ENCODE data around the gene ZNF322. TPM values are rescaled to one million over a fixed set of nuclear protein-coding genes. Genes with fewer than 3 reads are reported as not detected.
"Not testable (repeated sequence)": the region's sequence is repeated elsewhere in the genome, so short reads cannot be mapped to it uniquely, and the experiment has no call there.

Gene ZNF322
- total and polyA plus RNA-seq, 4 experiments from 2014 or later, result 3.3 to 23.1 (median 12.8) TPM

DNA sequence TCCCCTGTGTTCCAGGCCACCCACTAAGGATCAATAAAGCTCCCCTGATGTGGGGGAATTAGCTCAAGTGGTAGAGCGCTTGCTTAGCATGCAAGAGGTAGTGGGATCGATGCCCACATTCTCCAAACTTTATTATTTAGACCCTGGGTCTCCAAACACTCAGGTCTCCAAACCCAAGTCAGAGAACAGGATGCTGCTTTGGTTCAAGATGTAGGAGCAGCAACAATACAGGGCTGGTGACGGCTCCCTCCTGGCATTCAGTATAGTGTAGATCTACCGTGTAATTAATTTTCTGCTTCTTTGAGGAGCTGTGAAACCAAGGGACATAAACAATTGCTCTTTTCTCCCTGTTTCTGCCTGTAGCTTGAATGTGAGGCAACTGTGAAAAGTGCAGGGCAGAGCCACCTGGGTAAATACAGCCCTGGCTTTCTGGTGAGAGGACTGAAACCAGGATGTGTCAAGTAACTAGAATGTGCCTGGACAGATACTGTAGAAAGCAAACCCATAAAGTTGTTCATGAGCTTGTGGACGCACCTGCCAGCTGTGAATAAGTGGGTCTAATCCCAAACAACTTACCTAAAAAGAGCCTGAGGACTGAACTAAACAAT lies 23.0 kb upstream of the ZNF322 start:
- H3K4me1 Mint-ChIP-seq; H3K36me3 Mint-ChIP-seq; CTCF ChIA-PET (ENCODE audit: partially characterized antibody); H3K27ac Mint-ChIP-seq; H3K27ac ChIP-seq (ENCODE audit: low read depth, low read length); H3K27me3 Mint-ChIP-seq; H3K9me3 ChIP-seq (ENCODE audit: control insufficient read depth in 1 of 2, low read length in 2 of 2); DNase-seq; H3K9me3 Mint-ChIP-seq; H3K4me1 ChIP-seq (ENCODE audit: insufficient read depth, low read length); H3K4me3 Mint-ChIP-seq; H3K27me3 ChIP-seq (ENCODE audit: insufficient read depth, low read length); H3K4me3 ChIP-seq (ENCODE audit: low read length in 2 of 2); H3K36me3 ChIP-seq (ENCODE audit: insufficient read depth, low read length); intact Hi-C loops (cut with micrococcal nuclease); POLR2A ChIA-PET (ENCODE audit: partially characterized antibody): not testable (repeated sequence)

GRCh38 chr6:26673287-26673686 lies 13.7 kb upstream of the ZNF322 start:
- H3K4me1 Mint-ChIP-seq; H3K4me3 ChIP-seq (ENCODE audit: low read length in 2 of 2); H3K27ac ChIP-seq (ENCODE audit: low read depth, low read length); H3K27ac Mint-ChIP-seq; H3K27me3 ChIP-seq (ENCODE audit: insufficient read depth, low read length); CTCF ChIA-PET (ENCODE audit: partially characterized antibody); H3K9me3 ChIP-seq (ENCODE audit: control insufficient read depth in 1 of 2, low read length in 2 of 2); intact Hi-C loops (cut with micrococcal nuclease); H3K4me3 Mint-ChIP-seq; H3K27me3 Mint-ChIP-seq; H3K4me1 ChIP-seq (ENCODE audit: insufficient read depth, low read length); H3K36me3 ChIP-seq (ENCODE audit: insufficient read depth, low read length); POLR2A ChIA-PET (ENCODE audit: partially characterized antibody); H3K9me3 Mint-ChIP-seq; H3K36me3 Mint-ChIP-seq; DNase-seq: not testable (repeated sequence)

DNA sequence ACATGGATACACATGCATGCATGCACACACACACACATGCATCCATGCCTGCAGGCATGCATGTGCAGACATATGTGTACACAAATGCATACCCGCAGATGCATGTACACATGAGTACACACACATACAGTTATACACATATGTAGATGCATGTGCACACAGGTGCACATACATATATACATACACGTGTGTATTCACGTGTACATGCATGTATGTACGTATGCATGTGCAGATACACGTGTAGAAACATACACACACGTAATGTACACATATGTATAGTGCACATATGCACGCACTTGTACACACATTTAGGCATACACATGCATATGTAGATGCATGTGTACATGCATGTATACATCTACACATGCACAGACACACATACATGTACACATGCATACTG lies 11.0 kb upstream of the ZNF322 start:
- CTCF ChIA-PET (ENCODE audit: partially characterized antibody); intact Hi-C loops (cut with micrococcal nuclease); H3K27me3 ChIP-seq (ENCODE audit: insufficient read depth, low read length); H3K27ac Mint-ChIP-seq; DNase-seq; H3K4me1 Mint-ChIP-seq; H3K36me3 ChIP-seq (ENCODE audit: insufficient read depth, low read length); H3K36me3 Mint-ChIP-seq; H3K4me3 ChIP-seq (ENCODE audit: low read length in 2 of 2); H3K4me3 Mint-ChIP-seq; POLR2A ChIA-PET (ENCODE audit: partially characterized antibody); H3K4me1 ChIP-seq (ENCODE audit: insufficient read depth, low read length); H3K9me3 ChIP-seq (ENCODE audit: control insufficient read depth in 1 of 2, low read length in 2 of 2); H3K9me3 Mint-ChIP-seq; H3K27ac ChIP-seq (ENCODE audit: low read depth, low read length): not testable (repeated sequence)
- peaks cover 8 to 11% of the 10 kb centered on the region in 2 donors for H3K27me3 Mint-ChIP-seq

DNA sequence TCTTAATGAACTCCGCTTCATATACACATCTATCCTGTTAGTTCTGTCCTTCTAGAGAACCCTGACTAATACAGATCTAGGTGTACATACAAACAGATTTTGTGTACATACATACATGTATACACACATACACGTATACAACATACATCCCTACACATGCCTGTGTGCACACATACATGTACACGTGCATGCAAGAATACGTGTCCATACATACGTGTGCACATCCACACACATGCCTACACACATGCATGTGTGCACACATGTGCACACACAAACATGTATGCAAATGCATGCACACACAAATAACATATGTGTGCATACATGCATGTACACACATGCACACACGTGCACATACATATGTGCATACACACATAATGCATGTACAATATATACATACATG lies 10.5 kb upstream of the ZNF322 start:
- H3K36me3 ChIP-seq (ENCODE audit: insufficient read depth, low read length); H3K27ac ChIP-seq (ENCODE audit: low read depth, low read length); H3K9me3 Mint-ChIP-seq; H3K27me3 ChIP-seq (ENCODE audit: insufficient read depth, low read length); intact Hi-C loops (cut with micrococcal nuclease); DNase-seq; H3K4me3 ChIP-seq (ENCODE audit: low read length in 2 of 2); H3K9me3 ChIP-seq (ENCODE audit: control insufficient read depth in 1 of 2, low read length in 2 of 2); POLR2A ChIA-PET (ENCODE audit: partially characterized antibody); H3K36me3 Mint-ChIP-seq; H3K27ac Mint-ChIP-seq; H3K4me3 Mint-ChIP-seq; H3K4me1 ChIP-seq (ENCODE audit: insufficient read depth, low read length); CTCF ChIA-PET (ENCODE audit: partially characterized antibody); H3K4me1 Mint-ChIP-seq: not testable (repeated sequence)
- peaks cover 11 to 15% of the 10 kb centered on the region in 2 donors for H3K27me3 Mint-ChIP-seq

DNA sequence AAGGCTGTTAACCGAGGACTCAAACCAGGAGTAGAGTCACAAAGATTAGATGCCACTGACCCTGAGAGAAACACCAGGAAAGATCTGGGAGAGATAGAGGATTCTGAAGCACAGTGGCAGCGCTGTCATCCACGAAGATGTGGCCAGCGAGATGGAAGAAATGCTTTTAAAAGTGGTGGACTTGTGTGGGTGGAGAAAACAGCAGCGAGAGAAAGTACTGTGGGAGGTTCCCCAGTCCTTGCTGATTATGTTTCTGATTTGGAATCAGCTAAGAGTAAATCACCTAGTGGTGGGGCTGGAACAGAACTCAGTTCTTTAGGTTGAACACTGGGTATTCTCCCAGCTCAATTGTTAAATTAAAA lies 435 bp upstream of the ZNF322 start:
- no peaks in the 10 kb centered on the region for H3K9me3 ChIP-seq (ENCODE audit: control insufficient read depth in 1 of 2, low read length in 2 of 2)
- peaks cover 20% of the 10 kb centered on the region in 2 donors for H3K27me3 Mint-ChIP-seq
- H3K27ac ChIP-seq (ENCODE audit: low read depth, low read length), result peak overlapping the region; percentile 68
- DNase-seq, result peak in 4 of 5 donors; percentile 32 to 40 (median 35)
- peaks cover 22% of the 10 kb centered on the region for H3K4me1 ChIP-seq (ENCODE audit: insufficient read depth, low read length)
- H3K4me3 ChIP-seq (ENCODE audit: low read length in 2 of 2), result peak overlapping the region; percentile 44 to 57
- peak overlapping the region; percentile 56 to 97 (median 86) for H3K4me3 Mint-ChIP-seq
- intact Hi-C loops (cut with micrococcal nuclease), result no loop called here
- peaks cover 17 to 28% (median 22%) of the 10 kb centered on the region in 4 donors for H3K4me1 Mint-ChIP-seq
- H3K36me3 ChIP-seq (ENCODE audit: insufficient read depth, low read length), result no peaks in the 10 kb centered on the region
- peaks cover 7% of the 10 kb centered on the region for H3K27me3 ChIP-seq (ENCODE audit: insufficient read depth, low read length)
- peak overlapping the region in 6 of 7 donors; percentile 1 to 93 (median 51) for H3K27ac Mint-ChIP-seq
- CTCF ChIA-PET (ENCODE audit: partially characterized antibody), result interaction anchor here (1.1 kb wide), 1 partner anchor 14 kb away, joined by 3 read pairs; no protein-coding TSS in a partner anchor
- H3K36me3 Mint-ChIP-seq, result peaks cover 10 to 12% of the 10 kb centered on the region in 2 donors
- POLR2A ChIA-PET (ENCODE audit: partially characterized antibody), result no interaction called here
- H3K9me3 Mint-ChIP-seq, result peaks cover 0 to 2% (median 0%) of the 10 kb centered on the region in 8 donors

DNA sequence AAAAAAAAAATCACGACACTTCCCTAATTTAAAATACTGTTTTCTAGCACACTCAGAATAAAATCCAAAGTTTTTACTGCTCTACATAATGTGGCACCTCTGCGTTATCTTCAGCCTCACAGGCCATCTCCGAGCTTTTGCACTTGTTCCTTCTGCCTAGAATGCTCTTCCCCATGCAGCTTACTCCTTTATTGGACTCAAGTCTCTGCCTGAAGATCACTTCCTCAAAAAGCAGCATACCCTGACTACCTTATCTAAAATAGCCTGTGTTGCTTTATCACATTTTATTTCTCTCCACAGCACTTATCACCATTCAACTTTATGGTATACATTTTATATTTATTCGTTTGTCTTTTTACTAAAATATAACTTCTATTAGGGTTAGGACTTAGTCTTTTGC lies 2.3 kb downstream of the ZNF322 start:
- Histone ChIP-seq H3K9me3 (ENCODE audit: control insufficient read depth in 1 of 2, low read length in 2 of 2) (no peaks in the 10 kb centered on the region), H3K27ac (ENCODE audit: low read depth, low read length) (no peak overlapping the region), H3K36me3 (ENCODE audit: insufficient read depth, low read length) (no peaks in the 10 kb centered on the region), H3K4me3 (ENCODE audit: low read length in 2 of 2) (no peak overlapping the region), H3K4me1 (ENCODE audit: insufficient read depth, low read length) (peaks cover 22% of the 10 kb centered on the region), H3K27me3 (ENCODE audit: insufficient read depth, low read length) (no peaks in the 10 kb centered on the region)
- Mint-ChIP-seq H3K4me1 (peaks cover 18 to 31% (median 26%) of the 10 kb centered on the region in 4 donors), H3K4me3 (peak overlapping the region in 3 of 8 donors; percentile 5 to 52 (median 6)), H3K27ac (no peak overlapping the region), H3K36me3 (peaks cover 27 to 36% of the 10 kb centered on the region in 2 donors), H3K9me3 (peaks cover 0 to 2% (median 0%) of the 10 kb centered on the region in 8 donors), H3K27me3 (peaks cover 6 to 7% of the 10 kb centered on the region in 2 donors)
- intact Hi-C loops (cut with micrococcal nuclease), result no loop called here
- CTCF ChIA-PET (ENCODE audit: partially characterized antibody), result no interaction called here
- DNase-seq, result no peak
- POLR2A ChIA-PET (ENCODE audit: partially characterized antibody), result no interaction called here

DNA sequence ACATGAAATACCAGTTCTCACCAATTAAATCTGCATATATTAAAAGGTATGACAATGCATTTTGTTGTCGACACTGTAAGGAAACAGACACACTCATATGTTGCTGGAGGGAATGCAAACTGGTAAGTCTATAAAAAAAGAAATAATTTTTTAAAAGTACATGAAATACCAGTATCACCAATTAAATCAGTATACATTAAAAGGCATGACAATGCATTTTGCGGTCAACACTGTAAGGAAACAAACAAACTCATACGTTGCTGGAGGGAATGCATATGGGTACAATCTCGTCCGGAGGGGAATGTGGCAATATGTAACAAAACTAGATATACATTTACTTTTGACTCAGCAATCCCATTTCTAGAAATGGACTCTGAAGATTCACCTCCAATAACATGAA lies 6.5 kb downstream of the ZNF322 start:
- Histone ChIP-seq H3K4me3 (ENCODE audit: low read length in 2 of 2) (no peak overlapping the region), H3K9me3 (ENCODE audit: control insufficient read depth in 1 of 2, low read length in 2 of 2) (no peaks in the 10 kb centered on the region), H3K4me1 (ENCODE audit: insufficient read depth, low read length) (peaks cover 8% of the 10 kb centered on the region), H3K27ac (ENCODE audit: low read depth, low read length) (no peak overlapping the region), H3K36me3 (ENCODE audit: insufficient read depth, low read length) (no peaks in the 10 kb centered on the region), H3K27me3 (ENCODE audit: insufficient read depth, low read length) (no peaks in the 10 kb centered on the region)
- peaks cover 11 to 20% (median 15%) of the 10 kb centered on the region in 4 donors for H3K4me1 Mint-ChIP-seq
- intact Hi-C loops (cut with micrococcal nuclease), result no loop called here
- ChIA-PET CTCF (ENCODE audit: partially characterized antibody) (no interaction called here), POLR2A (ENCODE audit: partially characterized antibody) (no interaction called here)
- no peaks in the 10 kb centered on the region for H3K27me3 Mint-ChIP-seq
- peaks cover 53 to 68% of the 10 kb centered on the region in 2 donors for H3K36me3 Mint-ChIP-seq
- no peak overlapping the region for H3K4me3 Mint-ChIP-seq
- no peak for DNase-seq
- H3K27ac Mint-ChIP-seq, result no peak overlapping the region
- peaks cover 0 to 22% (median 9%) of the 10 kb centered on the region in 8 donors for H3K9me3 Mint-ChIP-seq
